Stimulated activated naive B cell treated with anti-CD40 and anti-IgM and Interleukin-4, amounts not matched to agents 10 μg/mL and 1 μg/mL and 100 μg/mL, for 72 hours (primary cell): ENCODE results near the gene IL1RAPL1.

Experiments used
- ATAC-seq, 2 donors: fragments of 150-1000 bp; cut with Tn5 transposase; replicated peaks; 2 replicates each; pipeline ENCODE4 v1.10.0; 2021; ENCODE audit warnings: moderate library complexity in 1 of 2
- DNase-seq: peaks from one replicate; pipeline ENCODE4 v3.0.0; 2021
- H3K27ac Mint-ChIP-seq: one replicate; pipeline ENCODE4 v1.8.0; 2022; ENCODE audit warnings: mild to moderate bottlenecking, mixed read lengths
- H3K27me3 Mint-ChIP-seq, 2 donors: one replicate each; pipeline ENCODE4 v1.8.0; 2022; ENCODE audit warnings: mixed read lengths in 2 of 2
- H3K36me3 Mint-ChIP-seq, 2 donors: one replicate each; pipeline ENCODE4 v1.8.0; 2022; ENCODE audit warnings: mixed read lengths in 2 of 2, mild to moderate bottlenecking in 1 of 2
- H3K4me1 Mint-ChIP-seq, 2 donors: one replicate each; pipeline ENCODE4 v1.8.0; 2022; ENCODE audit warnings: mixed read lengths in 2 of 2, mild to moderate bottlenecking in 1 of 2
- H3K4me3 Mint-ChIP-seq, 2 donors: one replicate each; pipeline ENCODE4 v1.8.0; 2022; ENCODE audit warnings: mild to moderate bottlenecking in 2 of 2, mixed read lengths in 2 of 2, moderate library complexity in 1 of 2
- H3K9me3 Mint-ChIP-seq, 2 donors: one replicate each; pipeline ENCODE4 v1.8.0; 2022; ENCODE audit warnings: mixed read lengths in 2 of 2, mild to moderate bottlenecking in 1 of 2

IL1RAPL1 gene

DNA sequence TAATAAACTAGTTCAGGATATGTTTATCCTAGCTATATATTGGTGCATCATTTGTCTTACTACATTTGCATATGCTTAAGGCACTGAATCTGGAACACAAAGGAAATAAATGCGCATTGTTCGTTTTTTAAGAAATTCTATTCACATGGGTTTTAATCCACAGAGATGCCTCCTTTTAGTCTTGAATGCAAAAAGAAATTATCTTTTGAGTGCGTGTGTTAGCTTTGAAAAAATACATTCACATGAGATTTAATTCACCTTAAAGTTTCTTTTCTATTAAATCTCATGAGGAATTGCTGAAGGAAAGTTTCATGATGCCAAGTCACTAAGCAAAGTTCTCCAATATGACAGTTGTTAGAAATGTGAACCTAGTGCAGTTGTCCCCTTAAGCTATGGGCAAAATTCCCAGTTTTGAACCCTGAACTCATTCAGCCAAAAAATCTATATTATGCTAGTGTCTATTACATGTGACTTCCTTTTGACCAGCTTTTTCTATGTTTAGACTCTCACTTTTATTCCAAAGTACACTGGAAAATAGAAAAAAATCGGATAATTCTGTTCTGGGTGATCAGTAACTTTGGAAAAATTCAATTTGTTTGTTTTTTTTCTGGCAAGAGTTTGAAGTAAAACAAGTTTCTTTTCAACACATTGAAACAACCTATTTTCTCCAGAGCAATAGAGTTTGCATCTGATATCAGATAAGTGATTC, 1201.9 kb downstream of the IL1RAPL1 start:
- Mint-ChIP-seq H3K9me3 (peaks cover 0 to 4% of the 10 kb centered on the region in 2 donors), H3K36me3 (no peaks in the 10 kb centered on the region), H3K27ac (no peak overlapping the region), H3K27me3 (no peaks in the 10 kb centered on the region), H3K4me3 (no peak overlapping the region), H3K4me1 (no peaks in the 10 kb centered on the region)
- DNase-seq (no peak), ATAC-seq (no peak)

- Mint-ChIP-seq H3K36me3 (no peaks in the 10 kb centered on the region), H3K27ac (no peak overlapping the region), H3K9me3 (peaks cover 0 to 4% of the 10 kb centered on the region in 2 donors), H3K4me1 (no peaks in the 10 kb centered on the region), H3K4me3 (no peak overlapping the region), H3K27me3 (no peaks in the 10 kb centered on the region)
- DNase-seq (no peak), ATAC-seq (no peak)
These were observed 1205.1 kb downstream of the IL1RAPL1 start for GRCh38 chrX:29792335-29792734.

GRCh38 chrX:29797156-29797555, 1209.9 kb downstream of the IL1RAPL1 start:
- no peak overlapping the region for H3K27ac Mint-ChIP-seq
- no peaks in the 10 kb centered on the region for H3K27me3 Mint-ChIP-seq
- ATAC-seq = no peak
- no peaks in the 10 kb centered on the region for H3K36me3 Mint-ChIP-seq
- H3K4me1 Mint-ChIP-seq = no peaks in the 10 kb centered on the region
- no peak for DNase-seq
- H3K9me3 Mint-ChIP-seq = no peaks in the 10 kb centered on the region
- H3K4me3 Mint-ChIP-seq = no peak overlapping the region

DNA sequence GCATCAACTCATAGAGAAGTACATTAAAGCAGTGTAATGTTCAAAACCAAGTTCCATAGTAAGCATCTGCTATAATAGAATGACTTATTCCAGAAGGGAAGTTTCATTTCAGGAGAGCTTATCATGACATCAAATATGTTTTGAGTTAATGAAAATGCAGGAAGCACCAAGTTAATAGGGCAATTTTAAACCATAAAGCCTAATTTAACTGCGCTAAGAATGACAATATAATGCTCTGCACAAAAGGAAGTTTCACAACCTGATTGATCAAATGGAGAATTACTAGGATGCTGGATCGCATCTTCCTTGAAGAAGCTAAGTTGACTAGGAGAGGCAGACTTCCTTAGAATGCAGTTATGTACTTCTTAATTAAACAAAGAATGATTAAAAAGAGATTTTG, 1211.2 kb downstream of the IL1RAPL1 start:
- Mint-ChIP-seq H3K9me3 (no peaks in the 10 kb centered on the region), H3K4me1 (no peaks in the 10 kb centered on the region), H3K27ac (no peak overlapping the region), H3K36me3 (no peaks in the 10 kb centered on the region), H3K4me3 (no peak overlapping the region), H3K27me3 (no peaks in the 10 kb centered on the region)
- no peak for DNase-seq
- no peak for ATAC-seq

DNA sequence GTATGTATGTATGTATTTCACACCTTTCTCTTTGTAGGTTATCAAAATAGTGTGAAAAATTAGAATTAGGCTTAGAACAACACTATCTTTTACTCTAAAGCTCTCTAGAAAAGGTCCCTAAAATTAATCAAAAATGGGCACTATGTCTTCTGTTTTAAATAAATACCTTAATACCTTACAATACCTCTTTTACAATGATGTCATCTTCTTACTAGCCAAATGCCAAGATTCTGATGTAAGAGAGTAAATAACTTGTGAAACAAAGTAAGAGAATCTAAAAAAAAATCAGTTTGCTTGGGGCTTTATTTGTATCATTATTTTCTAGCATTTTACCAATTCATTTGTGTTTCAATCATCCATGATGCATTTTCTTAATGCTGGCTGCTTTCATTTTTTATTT, 1225.9 kb downstream of the IL1RAPL1 start:
- DNase-seq (no peak), ATAC-seq (no peak)
- Mint-ChIP-seq H3K27ac (no peak overlapping the region), H3K4me1 (no peaks in the 10 kb centered on the region), H3K4me3 (no peak overlapping the region), H3K36me3 (no peaks in the 10 kb centered on the region), H3K27me3 (no peaks in the 10 kb centered on the region), H3K9me3 (peaks cover 0 to 4% of the 10 kb centered on the region in 2 donors)

GRCh38 chrX:29824176-29824906, 1237.1 kb downstream of the IL1RAPL1 start:
- H3K4me3 Mint-ChIP-seq = no peak overlapping the region
- H3K27me3 Mint-ChIP-seq = no peaks in the 10 kb centered on the region
- DNase-seq (no peak), ATAC-seq (no peak)
- H3K9me3 Mint-ChIP-seq = no peaks in the 10 kb centered on the region
- H3K27ac Mint-ChIP-seq = no peak overlapping the region
- no peaks in the 10 kb centered on the region for H3K36me3 Mint-ChIP-seq
- no peaks in the 10 kb centered on the region for H3K4me1 Mint-ChIP-seq

GRCh38 chrX:29826742-29827141, 1239.5 kb downstream of the IL1RAPL1 start:
- DNase-seq (no peak), ATAC-seq (no peak)
- Mint-ChIP-seq H3K9me3 (no peaks in the 10 kb centered on the region), H3K27ac (no peak overlapping the region), H3K4me3 (no peak overlapping the region), H3K27me3 (no peaks in the 10 kb centered on the region), H3K36me3 (no peaks in the 10 kb centered on the region), H3K4me1 (no peaks in the 10 kb centered on the region)

DNA sequence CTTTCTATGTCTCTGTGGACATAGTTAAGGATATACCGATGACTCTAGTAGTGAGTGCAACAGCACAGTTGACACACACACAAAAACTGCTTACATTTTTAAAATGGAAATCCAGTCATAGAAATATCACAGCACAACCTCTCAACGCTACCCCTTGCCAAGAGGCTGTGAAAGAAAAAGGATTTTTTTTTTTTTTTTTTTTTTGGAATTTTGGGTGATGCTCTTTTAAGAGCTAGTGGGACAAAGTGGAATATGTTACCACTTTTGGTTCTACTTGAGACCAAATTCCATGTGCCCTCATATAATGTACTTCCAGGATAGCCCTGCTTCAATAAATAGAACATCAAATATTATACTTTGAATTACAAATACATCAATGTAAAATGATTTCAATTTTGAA, 1247.1 kb downstream of the IL1RAPL1 start:
- DNase-seq (no peak), ATAC-seq (no peak)
- H3K9me3 Mint-ChIP-seq = no peaks in the 10 kb centered on the region
- H3K36me3 Mint-ChIP-seq = no peaks in the 10 kb centered on the region
- H3K27me3 Mint-ChIP-seq = no peaks in the 10 kb centered on the region
- H3K4me1 Mint-ChIP-seq = no peaks in the 10 kb centered on the region
- no peak overlapping the region for H3K27ac Mint-ChIP-seq
- H3K4me3 Mint-ChIP-seq = no peak overlapping the region

DNA sequence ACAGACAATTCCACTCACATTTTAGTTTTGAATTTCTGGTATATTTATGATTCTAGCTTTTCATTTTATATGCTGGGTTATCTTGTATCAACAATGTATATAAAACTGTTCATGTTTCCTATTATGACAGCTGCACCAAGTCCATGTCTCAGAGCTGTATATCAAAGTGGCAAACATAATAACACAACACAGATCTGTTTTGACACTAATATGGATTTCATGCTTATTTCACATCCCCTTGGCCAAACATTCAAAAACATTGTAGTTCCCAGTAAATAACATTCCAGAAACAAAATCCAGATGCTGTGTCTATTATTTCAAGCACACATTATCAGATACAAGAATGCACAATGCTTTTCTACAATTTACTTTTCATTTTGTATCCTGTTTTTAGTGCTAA, 1247.5 kb downstream of the IL1RAPL1 start:
- no peak overlapping the region for H3K4me3 Mint-ChIP-seq
- no peaks in the 10 kb centered on the region for H3K27me3 Mint-ChIP-seq
- DNase-seq (no peak), ATAC-seq (no peak)
- H3K9me3 Mint-ChIP-seq = no peaks in the 10 kb centered on the region
- no peak overlapping the region for H3K27ac Mint-ChIP-seq
- no peaks in the 10 kb centered on the region for H3K36me3 Mint-ChIP-seq
- H3K4me1 Mint-ChIP-seq = no peaks in the 10 kb centered on the region

DNA sequence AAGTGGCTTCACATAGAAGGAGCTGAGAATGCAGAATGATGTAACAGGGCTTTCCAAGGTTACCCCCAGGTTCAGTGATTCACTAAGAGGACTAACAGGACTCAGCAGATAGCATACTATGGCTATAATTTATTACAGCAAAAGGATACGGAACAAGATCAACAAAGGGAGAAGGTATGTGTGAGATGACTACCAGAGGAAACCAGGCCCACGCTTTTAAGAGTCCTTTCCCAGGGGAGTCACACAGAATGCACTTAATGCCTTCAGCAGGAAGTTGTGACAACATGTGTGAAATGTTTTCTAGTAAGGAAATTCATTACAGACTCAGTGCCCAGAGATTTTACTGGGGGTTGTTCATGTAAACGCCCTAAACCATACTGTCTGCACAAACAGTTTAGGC, 1254.5 kb downstream of the IL1RAPL1 start:
- H3K27ac Mint-ChIP-seq = no peak overlapping the region
- no peaks in the 10 kb centered on the region for H3K36me3 Mint-ChIP-seq
- no peak overlapping the region for H3K4me3 Mint-ChIP-seq
- H3K9me3 Mint-ChIP-seq = no peaks in the 10 kb centered on the region
- peaks cover 0 to 5% of the 10 kb centered on the region in 2 donors for H3K4me1 Mint-ChIP-seq
- ATAC-seq = peak; percentile 53
- H3K27me3 Mint-ChIP-seq = no peaks in the 10 kb centered on the region
- peak; percentile 1 for DNase-seq

DNA sequence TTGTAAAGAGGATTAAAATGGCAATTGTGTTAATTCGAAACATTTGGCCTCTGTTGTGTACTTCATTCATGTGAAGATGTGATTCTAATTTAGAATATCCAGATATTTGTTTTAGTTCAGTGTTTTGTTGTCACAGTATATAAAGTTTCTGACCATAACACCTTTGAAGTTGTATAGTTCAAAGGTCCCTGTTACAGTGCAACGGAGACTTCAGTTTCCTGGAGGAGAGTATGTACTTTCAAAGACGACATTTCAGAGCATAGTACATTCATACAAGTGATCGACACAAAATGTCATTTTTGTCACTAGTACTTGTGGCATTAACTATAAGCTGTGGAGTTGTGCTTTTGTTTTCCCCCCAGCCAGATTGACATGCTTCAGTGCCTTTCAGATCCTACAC, 1255.3 kb downstream of the IL1RAPL1 start:
- H3K9me3 Mint-ChIP-seq = no peaks in the 10 kb centered on the region
- no peak overlapping the region for H3K27ac Mint-ChIP-seq
- H3K27me3 Mint-ChIP-seq = no peaks in the 10 kb centered on the region
- H3K4me3 Mint-ChIP-seq = no peak overlapping the region
- peaks cover 0 to 5% of the 10 kb centered on the region in 2 donors for H3K4me1 Mint-ChIP-seq
- ATAC-seq (no peak), DNase-seq (no peak)
- no peaks in the 10 kb centered on the region for H3K36me3 Mint-ChIP-seq

DNA sequence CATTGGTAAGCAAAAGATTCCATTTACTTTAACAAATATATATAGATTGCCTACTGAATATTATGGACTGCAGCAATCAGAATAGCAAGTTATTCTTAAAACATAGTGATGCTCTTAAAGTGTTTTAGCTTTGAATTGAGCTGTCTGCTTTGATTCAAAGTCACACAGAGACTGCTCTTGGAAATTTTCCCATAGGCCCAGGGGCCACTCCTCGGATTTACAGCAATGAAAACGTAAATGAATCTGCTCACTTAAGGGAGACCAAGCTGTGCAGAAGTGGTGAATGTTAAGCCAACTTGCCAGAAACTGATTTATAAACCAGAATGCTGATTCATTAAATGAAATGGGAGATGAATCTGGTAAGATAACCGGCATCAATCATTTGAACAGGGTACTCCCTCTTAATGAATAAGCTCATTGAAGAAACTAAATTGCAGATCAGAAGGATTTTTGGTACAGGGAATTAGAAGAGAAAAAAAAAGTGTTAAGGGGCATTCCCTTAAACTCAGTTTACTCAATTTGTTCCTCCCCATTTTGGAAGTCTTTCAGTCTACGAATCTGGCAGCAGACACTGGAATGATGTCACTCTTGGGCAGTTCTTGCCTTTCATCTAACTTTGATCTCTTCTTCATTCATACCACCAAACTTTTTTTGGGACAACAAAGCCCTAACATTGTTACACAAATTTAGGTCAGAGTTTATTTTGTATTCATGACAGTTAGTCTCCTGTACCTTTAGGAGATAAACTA, 1264.8 kb downstream of the IL1RAPL1 start:
- Mint-ChIP-seq H3K27me3 (no peaks in the 10 kb centered on the region), H3K9me3 (no peaks in the 10 kb centered on the region), H3K4me3 (no peak overlapping the region), H3K4me1 (no peaks in the 10 kb centered on the region), H3K36me3 (no peaks in the 10 kb centered on the region), H3K27ac (no peak overlapping the region)
- ATAC-seq = no peak
- DNase-seq = no peak

- Mint-ChIP-seq H3K4me3 (no peak overlapping the region), H3K27ac (no peak overlapping the region), H3K36me3 (no peaks in the 10 kb centered on the region), H3K9me3 (no peaks in the 10 kb centered on the region), H3K4me1 (no peaks in the 10 kb centered on the region), H3K27me3 (no peaks in the 10 kb centered on the region)
- ATAC-seq (no peak), DNase-seq (no peak)
These were observed 1265.5 kb downstream of the IL1RAPL1 start for GRCh38 chrX:29852767-29853166.

DNA sequence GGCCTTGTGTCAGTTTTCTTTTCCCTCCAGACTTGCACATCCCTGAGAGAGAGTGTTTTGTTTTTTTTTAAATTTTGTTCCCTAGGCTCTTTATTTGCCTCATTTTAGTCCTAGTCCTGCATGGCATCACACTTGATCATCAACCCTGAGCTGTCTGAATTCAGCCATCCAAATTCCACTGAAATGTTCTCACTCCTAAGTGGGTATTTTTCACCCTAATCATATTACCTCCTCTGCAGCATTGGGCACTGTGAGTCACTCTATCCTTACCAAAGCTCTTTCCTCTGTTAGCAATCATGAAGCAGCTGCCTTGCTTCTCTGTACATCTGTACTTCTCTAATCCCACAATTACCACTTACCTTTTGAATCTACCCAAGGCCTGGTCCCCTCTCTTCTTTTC, 1271.5 kb downstream of the IL1RAPL1 start:
- H3K27me3 Mint-ChIP-seq = no peaks in the 10 kb centered on the region
- no peaks in the 10 kb centered on the region for H3K9me3 Mint-ChIP-seq
- no peak for DNase-seq
- no peak overlapping the region for H3K4me3 Mint-ChIP-seq
- H3K36me3 Mint-ChIP-seq = no peaks in the 10 kb centered on the region
- no peak overlapping the region for H3K27ac Mint-ChIP-seq
- no peaks in the 10 kb centered on the region for H3K4me1 Mint-ChIP-seq
- no peak for ATAC-seq
